Suprapubic skin (tissue), 4 donors: Measurements from ENCODE around the gene ERMN.

Source experiments
- EP300 ChIP-seq: sonication (generic); formaldehyde crosslinking; IDR thresholded peaks from one replicate; pipeline ENCODE4 v1.6.1; 2017; ENCODE audit warnings: antibody characterized with exemption
- POLR2A ChIP-seq, 2 donors: fragments of 450-650 bp; IDR thresholded peaks; one replicate each; pipeline ENCODE4 v1.6.1; 2017; ENCODE audit warnings: antibody characterized with exemption in 2 of 2, mild to moderate bottlenecking in 2 of 2, moderate library complexity in 2 of 2
- POLR2AphosphoS5 ChIP-seq, 3 donors: sonication (generic); formaldehyde crosslinking; IDR thresholded peaks; one replicate each; pipeline ENCODE4 v1.6.1; 2017; ENCODE audit warnings: antibody characterized with exemption in 3 of 3
- TF ChIP-seq, protein P1 (sequence below), 2 donors: fragments of 200-600 bp in 1 of 2; fragments of 450-650 bp in 1 of 2; sonication (generic) in 1 of 2; IDR thresholded peaks; one replicate each; pipeline ENCODE4 v1.5.1; 2016 to 2019; ENCODE audit warnings: antibody characterized with exemption in 2 of 2, mild to moderate bottlenecking in 1 of 2, moderate library complexity in 1 of 2

DNA sequence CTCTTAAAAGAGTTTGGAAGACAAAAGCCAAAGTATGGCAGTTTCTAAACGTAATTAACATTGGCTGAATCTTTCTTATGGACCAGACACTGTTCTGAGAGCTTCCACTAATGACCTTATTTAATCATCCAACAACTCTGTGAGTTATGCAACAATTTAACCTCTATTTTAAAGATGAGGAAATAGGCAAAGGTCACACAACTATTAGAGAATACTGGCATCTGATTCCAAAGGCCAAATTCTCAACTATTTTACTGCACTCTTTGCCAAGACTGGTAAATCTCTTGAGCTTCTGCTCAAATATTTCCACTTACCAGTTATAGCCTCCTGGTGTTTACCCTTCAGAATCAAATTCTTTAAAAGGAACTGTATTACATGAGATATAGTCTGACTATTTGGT, 42.1 kb upstream of the ERMN start:
- TF ChIP-seq POLR2AphosphoS5 (IDR thresholded peaks at IDR 0.05) (no peak), EP300 (no peak), POLR2A (IDR thresholded peaks at IDR 0.05) (no peak)
- TF ChIP-seq, protein P1, sequence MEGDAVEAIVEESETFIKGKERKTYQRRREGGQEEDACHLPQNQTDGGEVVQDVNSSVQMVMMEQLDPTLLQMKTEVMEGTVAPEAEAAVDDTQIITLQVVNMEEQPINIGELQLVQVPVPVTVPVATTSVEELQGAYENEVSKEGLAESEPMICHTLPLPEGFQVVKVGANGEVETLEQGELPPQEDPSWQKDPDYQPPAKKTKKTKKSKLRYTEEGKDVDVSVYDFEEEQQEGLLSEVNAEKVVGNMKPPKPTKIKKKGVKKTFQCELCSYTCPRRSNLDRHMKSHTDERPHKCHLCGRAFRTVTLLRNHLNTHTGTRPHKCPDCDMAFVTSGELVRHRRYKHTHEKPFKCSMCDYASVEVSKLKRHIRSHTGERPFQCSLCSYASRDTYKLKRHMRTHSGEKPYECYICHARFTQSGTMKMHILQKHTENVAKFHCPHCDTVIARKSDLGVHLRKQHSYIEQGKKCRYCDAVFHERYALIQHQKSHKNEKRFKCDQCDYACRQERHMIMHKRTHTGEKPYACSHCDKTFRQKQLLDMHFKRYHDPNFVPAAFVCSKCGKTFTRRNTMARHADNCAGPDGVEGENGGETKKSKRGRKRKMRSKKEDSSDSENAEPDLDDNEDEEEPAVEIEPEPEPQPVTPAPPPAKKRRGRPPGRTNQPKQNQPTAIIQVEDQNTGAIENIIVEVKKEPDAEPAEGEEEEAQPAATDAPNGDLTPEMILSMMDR (IDR thresholded peaks at IDR 0.05) = no peak
